HG03460 (cell line): ENCODE measurements around the gene WASL.

ENCODE experiments used
- ATAC-seq: cut with Tn5 transposase; IDR thresholded peaks from one replicate; pipeline ENCODE4 v1.9.1; 2021; ENCODE audit not compliant: unreplicated experiment

Gene WASL

GRCh38 chr7:123770378-123770777, 21.6 kb upstream of the WASL start:
- ATAC-seq: peak; percentile 71

GRCh38 chr7:123769371-123769770, 20.6 kb upstream of the WASL start:
- no peak for ATAC-seq

GRCh38 chr7:123768493-123768892, 19.7 kb upstream of the WASL start:
- no peak for ATAC-seq

GRCh38 chr7:123763191-123763661, 14.4 kb upstream of the WASL start:
- no peak for ATAC-seq

GRCh38 chr7:123761729-123762128, 12.9 kb upstream of the WASL start:
- ATAC-seq: no peak

- ATAC-seq: no peak
Measured at GRCh38 chr7:123757095-123757494, 8.3 kb upstream of the WASL start.

- no peak for ATAC-seq
Measured at GRCh38 chr7:123755338-123755737, 6.5 kb upstream of the WASL start.

GRCh38 chr7:123754271-123754871, 5.6 kb upstream of the WASL start:
- ATAC-seq: no peak

- ATAC-seq: no peak
Measured at GRCh38 chr7:123752534-123752933, 3.7 kb upstream of the WASL start.

GRCh38 chr7:123751821-123752220, 3.0 kb upstream of the WASL start:
- no peak for ATAC-seq

- ATAC-seq: no peak
Measured at GRCh38 chr7:123750389-123751230, 1.8 kb upstream of the WASL start.

GRCh38 chr7:123749537-123749857, 694 bp upstream of the WASL start:
- peak; percentile 7 for ATAC-seq

- ATAC-seq: peak; percentile 16
Measured at GRCh38 chr7:123748171-123748733, 551 bp downstream of the WASL start.

GRCh38 chr7:123747620-123748141, 1.1 kb downstream of the WASL start:
- ATAC-seq: no peak

GRCh38 chr7:123746931-123747488, 1.8 kb downstream of the WASL start:
- no peak for ATAC-seq

GRCh38 chr7:123746055-123746454, 2.7 kb downstream of the WASL start:
- ATAC-seq: no peak

- no peak for ATAC-seq
Measured at GRCh38 chr7:123745437-123745836, 3.4 kb downstream of the WASL start.

- no peak for ATAC-seq
Measured at GRCh38 chr7:123744416-123744815, 4.4 kb downstream of the WASL start.

- ATAC-seq: no peak
Measured at GRCh38 chr7:123741940-123742339, 6.9 kb downstream of the WASL start.

GRCh38 chr7:123738808-123739207, 10.0 kb downstream of the WASL start:
- no peak for ATAC-seq

GRCh38 chr7:123738356-123738755, 10.4 kb downstream of the WASL start:
- ATAC-seq: no peak
